Embryonic facial prominence (tissue), 1 donor: ENCODE measurements around the gene CLSTN1.

Source experiments
- DNase-seq: peaks from one replicate; pipeline ENCODE4 v3.0.0-alpha.2; 2016; ENCODE audit errors: extremely low spot score

CLSTN1 gene

DNA sequence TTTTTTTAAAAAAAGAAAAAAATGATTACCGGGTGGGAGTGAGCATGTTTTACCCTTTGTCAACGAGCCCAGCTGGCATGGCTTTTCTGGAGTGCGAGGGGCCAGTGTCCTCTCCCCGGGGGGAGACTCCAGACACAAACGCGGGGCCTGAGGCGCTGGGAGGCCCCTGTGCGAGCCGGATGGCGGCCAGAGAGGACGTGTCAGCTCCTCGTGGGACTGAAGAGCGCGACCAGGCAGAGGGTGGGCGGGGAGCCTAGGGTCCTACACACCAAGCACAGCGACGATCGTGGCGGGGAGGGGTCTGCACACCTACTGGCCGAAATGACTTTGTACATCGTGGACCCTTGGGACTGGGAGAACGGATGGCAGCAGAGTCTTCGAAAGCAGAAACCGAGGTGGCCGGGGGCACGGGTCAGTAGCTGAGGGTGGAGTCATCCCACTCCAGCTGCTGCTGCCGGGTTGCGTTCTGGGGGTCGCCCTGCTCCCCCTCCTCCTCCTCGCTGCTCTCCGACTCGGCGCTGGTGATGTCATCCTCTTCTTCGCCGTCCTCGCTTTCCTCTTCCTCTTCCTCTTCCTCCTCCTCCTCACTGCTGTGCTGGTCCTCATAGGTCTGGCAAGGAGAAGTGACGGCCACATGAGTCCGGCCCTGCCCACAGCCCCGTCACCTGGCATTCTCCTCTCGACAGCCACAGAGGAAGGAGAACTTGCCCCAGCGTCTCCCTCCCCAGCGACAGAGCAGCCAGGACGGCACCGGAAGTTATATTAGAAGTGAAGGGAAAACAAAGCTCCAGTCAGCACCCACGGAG is 93.5 kb downstream of the CLSTN1 start:
- no peak for DNase-seq

DNA sequence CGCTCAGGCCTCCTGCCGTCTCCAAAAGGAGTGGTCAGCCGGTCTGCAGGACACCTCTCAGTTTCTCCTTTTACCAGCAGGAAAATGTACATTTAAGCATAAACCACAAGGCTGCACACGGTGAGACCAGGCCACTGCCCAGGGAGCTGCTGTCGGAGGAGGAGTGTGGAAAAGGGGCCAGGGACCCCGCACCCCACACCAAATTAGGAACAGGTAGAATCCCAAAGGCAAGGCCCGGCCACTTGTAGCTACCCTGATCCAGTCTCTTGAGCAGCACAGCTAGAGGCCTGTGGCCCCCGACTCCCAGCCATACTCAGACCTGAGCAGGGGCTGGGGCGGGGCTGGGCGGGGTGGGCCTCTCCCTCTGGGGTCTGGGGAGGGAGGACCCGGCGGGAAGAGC is 94.2 kb downstream of the CLSTN1 start:
- no peak for DNase-seq

DNA sequence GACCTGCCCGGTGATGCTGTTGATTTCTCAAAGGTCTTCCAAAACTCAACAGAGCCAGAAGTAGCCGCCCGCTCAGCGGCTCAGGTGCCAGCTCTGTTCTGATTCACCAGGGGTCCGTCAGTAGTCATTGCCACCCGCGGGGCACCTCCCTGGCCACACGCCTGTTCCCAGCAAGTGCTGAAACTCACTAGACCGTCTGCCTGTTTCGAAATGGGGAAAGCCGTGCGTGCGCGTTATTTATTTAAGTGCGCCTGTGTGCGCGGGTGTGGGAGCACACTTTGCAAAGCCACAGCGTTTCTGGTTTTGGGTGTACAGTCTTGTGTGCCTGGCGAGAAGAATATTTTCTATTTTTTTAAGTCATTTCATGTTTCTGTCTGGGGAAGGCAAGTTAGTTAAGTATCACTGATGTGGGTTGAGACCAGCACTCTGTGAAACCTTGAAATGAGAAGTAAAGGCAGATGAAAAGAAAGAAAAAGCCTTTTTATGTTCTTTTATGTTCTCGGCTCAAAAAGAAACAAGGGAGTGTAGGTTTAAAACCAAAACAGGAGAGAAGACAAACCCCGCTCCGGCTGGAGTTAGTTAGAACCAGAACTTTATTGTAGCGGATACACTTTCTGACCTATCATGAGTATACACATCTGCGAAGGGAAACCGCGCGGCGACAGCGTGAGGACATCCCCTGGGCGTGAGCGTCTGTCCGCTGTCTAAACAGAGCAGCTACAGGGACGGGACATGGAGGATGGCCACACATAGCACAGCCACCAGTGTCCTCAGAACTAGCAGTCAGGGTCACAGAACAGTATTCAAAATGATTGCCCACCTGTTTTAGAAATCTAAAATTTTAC is 95.1 kb downstream of the CLSTN1 start:
- DNase-seq: no peak

DNA sequence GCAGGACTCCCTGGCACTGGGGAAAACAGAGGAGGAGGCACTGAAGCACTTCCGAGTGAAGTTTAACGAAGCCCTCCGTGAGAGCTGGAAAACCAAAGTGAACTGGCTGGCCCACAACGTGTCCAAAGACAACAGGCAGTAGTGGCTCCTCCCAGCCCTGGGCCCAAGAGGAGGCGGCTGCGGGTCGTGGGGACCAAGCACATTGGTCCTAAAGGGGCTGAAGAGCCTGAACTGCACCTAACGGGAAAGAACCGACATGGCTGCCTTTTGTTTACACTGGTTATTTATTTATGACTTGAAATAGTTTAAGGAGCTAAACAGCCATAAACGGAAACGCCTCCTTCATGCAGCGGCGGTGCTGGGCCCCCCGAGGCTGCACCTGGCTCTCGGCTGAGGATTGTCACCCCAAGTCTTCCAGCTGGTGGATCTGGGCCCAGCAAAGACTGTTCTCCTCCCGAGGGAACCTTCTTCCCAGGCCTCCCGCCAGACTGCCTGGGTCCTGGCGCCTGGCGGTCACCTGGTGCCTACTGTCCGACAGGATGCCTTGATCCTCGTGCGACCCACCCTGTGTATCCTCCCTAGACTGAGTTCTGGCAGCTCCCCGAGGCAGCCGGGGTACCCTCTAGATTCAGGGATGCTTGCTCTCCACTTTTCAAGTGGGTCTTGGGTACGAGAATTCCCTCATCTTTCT is 96.7 kb downstream of the CLSTN1 start:
- no peak for DNase-seq

DNA sequence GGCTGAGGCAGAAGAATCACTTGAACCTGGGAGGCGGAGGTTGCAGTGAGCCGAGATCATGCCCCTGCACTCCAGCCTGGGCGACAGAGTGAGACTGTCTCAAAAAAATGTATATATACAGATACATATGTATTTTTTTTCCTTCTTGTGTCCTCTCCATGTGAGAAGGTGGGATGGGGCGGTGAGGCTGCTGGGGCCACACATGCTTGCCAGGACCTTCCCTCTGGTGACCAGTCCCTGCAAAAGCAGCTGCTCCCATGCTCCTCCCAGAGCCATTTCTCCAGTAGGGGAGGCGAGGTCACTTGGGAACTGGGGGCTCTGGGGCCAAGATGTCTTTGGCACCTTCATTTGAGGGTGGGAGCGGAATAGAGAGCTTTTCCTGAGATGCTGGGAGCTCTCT is 97.4 kb downstream of the CLSTN1 start:
- no peak for DNase-seq

DNA sequence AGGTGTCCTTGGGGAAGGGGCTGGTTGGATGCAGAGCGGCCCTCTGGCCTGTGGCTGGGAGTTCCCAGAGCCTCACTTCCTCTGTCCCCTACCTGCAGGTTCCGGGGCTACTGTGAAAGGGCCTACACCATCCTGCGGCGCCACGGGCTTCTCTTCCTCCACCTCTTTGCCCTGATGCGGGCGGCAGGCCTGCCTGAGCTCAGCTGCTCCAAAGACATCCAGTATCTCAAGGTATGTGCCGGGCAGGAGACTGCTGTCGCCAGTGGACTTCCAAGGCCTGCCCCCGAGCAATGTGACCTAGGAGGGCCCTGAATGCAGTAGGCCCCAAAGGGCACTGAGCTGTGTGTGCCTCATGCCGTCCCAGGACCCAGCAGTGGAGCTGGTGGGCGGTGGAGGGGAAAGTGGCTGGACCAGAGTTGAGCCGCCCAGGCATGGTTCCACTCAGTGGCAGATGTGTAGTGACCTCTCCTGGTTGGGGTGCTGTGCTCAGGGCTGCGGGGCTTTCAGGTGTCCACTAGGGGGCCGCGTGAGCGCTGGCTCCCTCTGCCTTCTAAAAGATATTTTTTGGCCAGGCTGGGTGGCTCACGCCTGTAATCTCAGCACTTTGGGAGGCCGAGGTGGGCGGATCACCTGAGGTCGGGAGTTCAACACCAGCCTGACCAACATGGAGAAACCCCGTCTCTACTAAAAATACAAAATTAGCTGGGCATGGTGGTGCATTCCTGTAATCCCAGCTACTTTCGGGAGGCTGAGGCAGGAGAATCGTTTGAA is 98.9 kb downstream of the CLSTN1 start:
- no peak for DNase-seq

DNA sequence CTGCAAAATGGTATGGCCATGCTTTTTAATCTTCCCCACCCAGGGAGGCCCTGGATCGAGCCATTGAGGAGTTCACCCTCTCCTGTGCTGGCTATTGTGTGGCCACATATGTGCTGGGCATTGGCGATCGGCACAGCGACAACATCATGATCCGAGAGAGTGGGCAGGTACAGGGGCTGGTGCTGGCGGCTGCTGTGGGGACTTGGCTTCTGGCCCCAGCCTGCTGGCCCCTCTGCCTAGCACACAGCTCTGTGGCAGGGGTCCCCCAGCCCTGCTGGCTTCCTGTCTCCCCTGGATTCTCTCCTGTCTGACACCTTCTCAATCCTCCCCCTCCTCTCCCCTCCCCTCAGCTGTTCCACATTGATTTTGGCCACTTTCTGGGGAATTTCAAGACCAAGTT is 99.8 kb downstream of the CLSTN1 start:
- DNase-seq: no peak

DNA sequence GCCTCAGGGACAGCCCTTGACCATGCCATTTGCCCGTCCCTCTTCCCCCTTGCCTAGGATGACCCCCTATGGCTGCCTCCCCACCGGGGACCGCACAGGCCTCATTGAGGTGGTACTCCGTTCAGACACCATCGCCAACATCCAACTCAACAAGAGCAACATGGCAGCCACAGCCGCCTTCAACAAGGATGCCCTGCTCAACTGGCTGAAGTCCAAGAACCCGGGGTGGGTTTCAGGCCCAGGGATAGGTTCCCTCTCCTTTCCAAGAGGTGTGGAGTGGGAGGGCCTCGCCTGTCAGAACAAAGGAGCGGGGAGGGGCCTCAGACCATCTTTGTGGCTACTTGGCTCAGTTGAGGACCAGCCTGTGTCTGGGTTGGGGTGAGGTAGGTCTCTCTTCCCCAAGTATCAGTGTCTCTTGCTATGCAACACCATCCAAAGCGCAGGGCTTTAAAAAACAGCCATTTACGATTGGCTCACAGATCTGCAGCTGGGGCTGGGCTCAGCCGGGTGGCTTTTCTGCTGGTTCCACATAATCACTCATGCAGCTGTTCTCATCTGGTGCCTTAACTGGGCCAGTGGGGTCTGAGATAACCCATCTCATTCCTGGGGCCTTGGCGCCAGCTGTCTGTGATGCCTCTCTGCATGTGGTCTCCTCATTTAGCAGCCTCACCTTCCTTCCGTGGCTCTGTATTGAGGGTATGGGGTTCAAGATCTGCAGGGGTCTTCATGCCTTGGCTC is 100.5 kb downstream of the CLSTN1 start:
- DNase-seq: no peak

DNA sequence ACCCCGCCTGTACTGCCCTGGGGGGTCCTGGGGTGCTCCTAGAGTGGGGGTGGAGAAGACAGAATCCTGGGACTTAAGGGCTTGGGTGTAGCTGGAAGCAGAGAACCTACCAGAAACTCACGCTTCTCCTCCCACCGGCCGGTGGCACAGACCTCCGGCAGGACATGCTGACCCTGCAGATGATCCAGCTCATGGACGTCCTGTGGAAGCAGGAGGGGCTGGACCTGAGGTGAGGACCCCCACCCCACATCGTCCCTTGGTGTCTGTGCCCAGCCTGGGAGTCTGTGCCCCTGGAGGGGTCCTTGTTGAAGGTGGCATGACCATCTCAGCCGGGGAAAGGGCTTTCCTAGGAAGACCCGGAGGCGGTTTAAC is 101.4 kb downstream of the CLSTN1 start:
- DNase-seq: no peak

DNA sequence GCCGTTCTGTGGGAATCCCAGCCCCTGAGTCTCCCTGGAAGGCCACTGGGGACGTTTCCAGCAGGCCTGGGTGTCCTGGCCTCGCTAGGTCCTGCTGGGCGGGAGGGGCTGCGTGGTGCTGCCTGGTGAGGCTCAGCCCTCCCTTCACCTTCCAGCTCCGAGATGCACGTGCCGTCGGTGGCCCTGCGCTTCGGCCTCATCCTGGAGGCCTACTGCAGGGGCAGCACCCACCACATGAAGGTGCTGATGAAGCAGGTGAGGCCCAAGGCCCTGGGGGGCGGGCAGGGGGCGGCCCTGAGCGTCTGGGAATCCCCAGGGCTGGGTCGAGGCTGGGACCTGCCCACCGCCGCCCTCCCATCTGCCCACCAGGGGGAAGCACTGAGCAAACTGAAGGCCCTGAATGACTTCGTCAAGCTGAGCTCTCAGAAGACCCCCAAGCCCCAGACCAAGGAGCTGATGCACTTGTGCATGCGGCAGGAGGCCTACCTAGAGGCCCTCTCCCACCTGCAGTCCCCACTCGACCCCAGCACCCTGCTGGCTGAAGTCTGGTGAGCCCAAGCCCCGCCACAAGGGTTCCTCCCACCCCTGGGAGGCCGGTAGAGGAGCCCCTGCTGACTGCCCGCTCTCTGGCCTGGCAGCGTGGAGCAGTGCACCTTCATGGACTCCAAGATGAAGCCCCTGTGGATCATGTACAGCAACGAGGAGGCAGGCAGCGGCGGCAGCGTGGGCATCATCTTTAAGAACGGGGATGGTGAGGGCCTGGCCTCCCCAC is 102.0 kb downstream of the CLSTN1 start:
- no peak for DNase-seq

DNA sequence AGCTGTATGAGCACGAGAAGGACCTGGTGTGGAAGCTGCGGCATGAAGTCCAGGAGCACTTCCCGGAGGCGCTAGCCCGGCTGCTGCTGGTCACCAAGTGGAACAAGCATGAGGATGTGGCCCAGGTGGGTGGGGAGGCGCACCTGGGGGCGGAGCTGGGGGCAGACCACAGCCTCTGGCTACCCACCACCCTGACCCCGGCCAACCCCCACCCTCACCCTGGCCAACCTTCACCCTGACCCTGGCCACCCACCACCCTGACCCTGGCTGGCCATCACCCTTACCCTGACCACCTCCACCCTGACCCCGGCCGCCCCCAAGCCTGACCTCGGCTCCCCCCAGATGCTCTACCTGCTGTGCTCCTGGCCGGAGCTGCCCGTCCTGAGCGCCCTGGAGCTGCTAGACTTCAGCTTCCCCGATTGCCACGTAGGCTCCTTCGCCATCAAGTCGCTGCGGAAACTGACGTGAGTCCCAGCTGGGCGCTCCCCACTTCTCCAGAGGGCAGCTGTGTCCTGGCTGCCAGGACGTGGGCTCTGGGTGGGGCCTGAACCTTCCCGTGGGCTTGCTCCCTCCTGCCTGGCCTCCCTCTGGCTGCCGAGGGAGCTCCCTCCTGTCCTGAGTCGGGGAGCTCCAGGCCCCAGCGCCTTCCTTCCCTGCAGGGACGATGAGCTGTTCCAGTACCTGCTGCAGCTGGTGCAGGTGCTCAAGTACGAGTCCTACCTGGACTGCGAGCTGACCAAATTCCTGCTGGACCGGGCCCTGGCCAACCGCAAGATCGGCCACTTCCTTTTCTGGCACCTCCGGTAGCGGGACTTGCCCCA is 102.8 kb downstream of the CLSTN1 start:
- no peak for DNase-seq

DNA sequence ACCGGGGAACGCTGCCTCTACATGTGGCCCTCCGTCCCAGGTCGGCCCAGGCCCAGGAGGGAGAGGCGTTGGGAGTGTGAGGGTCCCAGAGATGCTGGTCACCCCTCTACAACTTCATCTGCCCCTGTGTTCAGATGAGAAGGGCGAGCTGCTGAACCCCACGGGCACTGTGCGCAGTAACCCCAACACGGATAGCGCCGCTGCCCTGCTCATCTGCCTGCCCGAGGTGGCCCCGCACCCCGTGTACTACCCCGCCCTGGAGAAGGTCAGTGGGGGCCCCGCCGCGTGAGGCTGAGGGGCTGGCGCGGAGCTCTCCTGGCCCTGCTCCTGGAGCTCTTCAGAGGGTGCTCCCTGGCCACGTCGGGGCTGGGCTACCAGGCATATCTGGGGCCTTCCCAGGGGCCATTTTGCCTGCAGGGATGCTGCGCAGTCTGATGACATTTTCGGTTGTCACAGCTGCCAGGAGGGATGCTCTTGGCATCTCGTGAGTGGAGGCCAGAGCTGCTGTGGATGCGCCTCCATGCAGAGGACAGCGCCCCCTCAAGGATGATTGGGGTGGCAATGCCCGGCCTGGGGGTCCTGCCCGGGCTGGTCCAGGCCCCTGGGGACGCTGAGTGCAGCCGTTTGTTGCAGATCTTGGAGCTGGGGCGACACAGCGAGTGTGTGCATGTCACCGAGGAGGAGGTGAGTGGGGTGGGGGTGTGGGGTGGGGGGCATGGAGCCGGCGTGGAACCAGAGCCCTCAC is 103.6 kb downstream of the CLSTN1 start:
- DNase-seq: no peak

DNA sequence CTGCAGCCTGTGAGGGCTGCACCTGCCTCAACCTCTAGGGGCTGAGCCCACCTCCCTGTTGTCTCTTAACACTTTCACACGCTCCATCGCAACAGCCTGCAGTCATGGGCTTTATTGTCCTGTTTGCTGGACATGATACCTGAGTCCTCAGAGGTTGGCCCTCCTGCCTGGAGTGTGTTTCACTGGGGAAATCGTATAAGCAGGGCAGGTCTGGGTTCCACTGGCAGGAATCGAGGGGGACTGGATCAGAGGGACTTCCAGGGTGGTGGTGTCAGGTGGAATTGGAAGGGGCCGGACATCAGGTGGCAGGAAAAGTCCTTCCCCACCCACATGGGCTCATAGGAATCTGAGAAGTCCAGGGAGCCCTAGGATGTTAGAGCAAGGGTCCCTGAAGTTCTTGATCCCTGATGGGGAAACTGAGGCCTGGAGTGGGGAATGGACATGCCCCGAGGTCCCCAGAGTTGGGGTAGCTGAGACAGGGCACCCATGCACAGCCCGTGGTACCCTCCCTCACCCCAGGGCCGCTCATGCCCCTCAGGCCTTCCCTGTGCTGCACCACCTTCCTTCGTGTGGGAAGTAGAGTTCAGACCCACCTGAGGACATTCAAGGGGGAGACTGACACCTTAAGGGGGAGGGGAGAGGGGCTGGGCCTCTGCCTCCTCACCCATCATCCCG is 105.6 kb downstream of the CLSTN1 start:
- DNase-seq: no peak

DNA sequence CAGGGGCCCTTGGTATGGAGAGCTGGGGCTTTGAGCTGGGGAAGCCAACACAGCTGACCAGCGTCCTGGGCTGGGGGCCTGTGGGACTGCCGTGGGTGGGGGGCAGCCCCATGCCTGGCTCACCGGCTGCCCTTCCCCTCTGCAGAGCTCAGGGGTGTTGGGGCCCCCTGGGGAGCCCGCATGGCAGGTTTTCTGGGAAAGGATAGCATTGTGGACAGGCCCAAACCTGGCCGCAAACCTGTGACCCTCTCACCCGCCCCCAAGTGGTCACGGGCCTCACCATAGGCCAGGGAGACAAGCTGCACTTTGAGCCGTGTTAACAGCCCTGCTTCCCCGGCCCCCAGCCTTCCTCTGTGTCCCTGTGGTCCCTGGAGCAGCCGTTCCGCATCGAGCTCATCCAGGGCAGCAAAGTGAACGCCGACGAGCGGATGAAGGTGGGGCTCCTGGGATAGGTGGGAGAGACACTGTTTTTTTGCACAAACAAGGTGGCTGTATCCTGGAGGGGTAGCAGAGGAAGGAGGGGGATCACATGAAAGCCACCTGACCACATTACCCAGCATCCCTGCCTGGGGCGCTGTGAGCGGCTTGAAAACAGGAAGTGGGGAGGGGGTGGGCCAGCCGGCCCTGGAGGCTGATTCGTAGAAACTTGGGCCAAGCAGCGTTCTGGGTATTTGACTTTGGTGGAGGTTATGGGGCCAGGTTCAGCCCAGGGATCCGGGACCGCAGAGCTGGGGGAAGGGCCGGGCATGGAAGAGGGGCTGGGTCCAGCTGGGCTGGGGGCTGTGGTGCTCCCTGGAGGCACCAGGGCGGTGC is 106.4 kb downstream of the CLSTN1 start:
- peak; percentile 14 for DNase-seq

DNA sequence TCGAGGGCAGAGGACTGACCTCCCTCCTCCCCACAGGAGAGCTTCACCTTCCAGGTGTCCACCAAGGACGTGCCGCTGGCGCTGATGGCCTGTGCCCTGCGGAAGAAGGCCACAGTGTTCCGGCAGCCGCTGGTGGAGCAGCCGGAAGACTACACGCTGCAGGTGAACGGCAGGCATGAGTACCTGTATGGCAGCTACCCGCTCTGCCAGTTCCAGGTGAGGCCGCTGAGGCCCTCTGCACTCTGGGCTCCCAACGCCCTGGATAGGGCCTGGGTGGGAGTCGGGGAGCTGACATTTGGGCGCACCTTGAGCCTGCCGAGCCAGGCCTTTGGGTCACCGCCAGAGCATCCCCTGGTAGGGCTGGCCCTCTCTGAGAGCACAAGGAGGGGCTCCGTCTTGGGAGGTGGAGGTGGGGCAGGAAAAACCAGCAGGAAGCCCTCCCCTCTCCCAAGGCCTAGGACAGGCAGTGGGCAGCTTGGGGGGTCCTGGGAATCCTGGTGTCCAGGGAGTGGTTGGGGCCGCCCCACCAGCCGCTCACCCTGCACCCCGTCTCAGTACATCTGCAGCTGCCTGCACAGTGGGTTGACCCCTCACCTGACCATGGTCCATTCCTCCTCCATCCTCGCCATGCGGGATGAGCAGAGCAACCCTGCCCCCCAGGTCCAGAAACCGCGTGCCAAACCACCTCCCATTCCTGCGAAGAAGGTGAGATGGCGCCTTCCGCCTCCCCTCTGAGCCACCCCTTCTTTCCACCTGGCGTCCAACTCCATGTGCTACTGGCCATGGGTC is 107.2 kb downstream of the CLSTN1 start:
- no peak for DNase-seq

DNA sequence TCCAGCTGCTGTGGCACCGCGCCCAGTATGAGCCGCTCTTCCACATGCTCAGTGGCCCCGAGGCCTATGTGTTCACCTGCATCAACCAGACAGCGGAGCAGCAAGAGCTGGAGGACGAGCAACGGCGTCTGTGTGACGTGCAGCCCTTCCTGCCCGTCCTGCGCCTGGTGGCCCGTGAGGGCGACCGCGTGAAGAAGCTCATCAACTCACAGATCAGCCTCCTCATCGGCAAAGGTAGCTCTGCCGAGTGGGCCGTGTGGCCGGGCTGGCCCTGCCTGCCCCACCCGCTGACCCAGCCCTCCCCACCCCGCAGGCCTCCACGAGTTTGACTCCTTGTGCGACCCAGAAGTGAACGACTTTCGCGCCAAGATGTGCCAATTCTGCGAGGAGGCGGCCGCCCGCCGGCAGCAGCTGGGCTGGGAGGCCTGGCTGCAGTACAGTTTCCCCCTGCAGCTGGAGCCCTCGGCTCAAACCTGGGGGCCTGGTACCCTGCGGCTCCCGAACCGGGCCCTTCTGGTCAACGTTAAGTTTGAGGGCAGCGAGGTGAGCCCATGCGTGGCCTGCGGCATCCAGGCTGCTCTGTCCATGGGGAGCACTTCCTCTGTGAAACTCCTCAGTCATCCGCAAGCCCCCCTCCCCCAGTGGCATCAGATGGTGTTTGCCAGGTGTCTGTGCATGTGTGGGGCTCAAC is 108.1 kb downstream of the CLSTN1 start:
- DNase-seq: no peak
